H1 (cell line): ENCODE measurements around the gene NABP1. TPM values are rescaled to one million over a fixed set of nuclear protein-coding genes. Genes with fewer than 3 reads are reported as not detected.

Experiments used
- CTCF ChIA-PET: fragments of 300-600 bp; sonication (Branson Sonifier 250); formaldehyde crosslinking; loops from one replicate; lab custom pipeline; 2021; ENCODE audit not compliant: partially characterized antibody; lab: Charles Lee
- POLR2A ChIA-PET: fragments of 300-600 bp; sonication (Branson Sonifier 250); formaldehyde crosslinking; loops from one replicate; lab custom pipeline; 2021; ENCODE audit warnings: inconsistent platforms; ENCODE audit not compliant: partially characterized antibody; lab: Charles Lee
- DNase-seq, 2 experiments: peaks; one replicate each; pipeline versions ENCODE4 v3.0.0 to v3.0.0-alpha.2; 2010 to 2022; ENCODE audit warnings: low spot score in 2 of 2, low read depth in 1 of 2, mixed read lengths in 1 of 2
- FAIRE-seq: peaks from 2 replicates; lab custom pipeline; 2011; peaks lifted over from hg19 to GRCh38; lab: Jason Lieb, UNC
- H2AFZ ChIP-seq: 2 replicates; pipeline ENCODE4 v1.8.1; 2012; ENCODE audit warnings: low read length, inconsistent platforms
- H2AK5ac ChIP-seq: 2 replicates; pipeline ENCODE4 v1.6.1; 2013; ENCODE audit warnings: low read depth, low read length
- H2BK120ac ChIP-seq: replicated peaks from 2 replicates; pipeline ENCODE3; 2013; ENCODE audit warnings: low read depth, low read length, inconsistent platforms
- H2BK12ac ChIP-seq: 2 replicates; pipeline ENCODE4 v1.6.1; 2013; ENCODE audit warnings: low read depth, low read length
- H2BK15ac ChIP-seq: 2 replicates; pipeline ENCODE4 v1.6.1; 2013; ENCODE audit warnings: low read length
- H2BK20ac ChIP-seq: 2 replicates; pipeline ENCODE4 v1.6.1; 2013; ENCODE audit warnings: low read length
- H2BK5ac ChIP-seq: 2 replicates; pipeline ENCODE4 v1.6.1; 2013; ENCODE audit warnings: low read depth, low read length
- H3K14ac ChIP-seq: 2 replicates; pipeline ENCODE4 v1.6.1; 2013; ENCODE audit warnings: inconsistent platforms; ENCODE audit not compliant: insufficient read length
- H3K18ac ChIP-seq: 2 replicates; pipeline ENCODE4 v1.6.1; 2013; ENCODE audit warnings: low read length; ENCODE audit errors: extremely low read depth
- H3K23ac ChIP-seq: 2 replicates; pipeline ENCODE4 v1.6.1; 2013; ENCODE audit warnings: inconsistent platforms; ENCODE audit not compliant: insufficient read length
- H3K23me2 ChIP-seq: 2 replicates; pipeline ENCODE4 v1.6.1; 2013; ENCODE audit warnings: low read depth, low read length
- H3K27ac ChIP-seq: 2 replicates; pipeline ENCODE4 v1.6.1; 2011; ENCODE audit warnings: low read depth, low read length, inconsistent platforms
- H3K27me3 ChIP-seq, 4 experiments: replicated peaks in 1 of 4; 1 replicate in 1 of 4; 2 replicates in 3 of 4; pipeline versions ENCODE4 v1.6.1 to v1.8.1; 2011 to 2013; ENCODE audit warnings: low read length in 3 of 4, mild to moderate bottlenecking in 3 of 4, inconsistent platforms in 2 of 4, mixed read lengths in 2 of 4, moderate library complexity in 1 of 4; ENCODE audit not compliant: control insufficient read depth in 3 of 4, insufficient read depth in 3 of 4; ENCODE audit errors: extremely low read depth in 1 of 4
- H3K36me3 ChIP-seq, 4 experiments: 2 replicates each; pipeline versions ENCODE4 v1.6.1 to v1.8.1; 2011 to 2013; ENCODE audit warnings: mild to moderate bottlenecking in 4 of 4, low read length in 3 of 4, moderate library complexity in 2 of 4, control low read depth in 1 of 4, inconsistent platforms in 1 of 4; ENCODE audit not compliant: insufficient read depth in 4 of 4, control insufficient read depth in 2 of 4
- H3K4ac ChIP-seq: replicated peaks from 2 replicates; pipeline ENCODE3; 2013; ENCODE audit warnings: low read length, low read depth, mixed read lengths, inconsistent platforms; ENCODE audit not compliant: insufficient read length
- H3K4me1 ChIP-seq, 4 experiments: replicated peaks in 1 of 4; 1 replicate in 1 of 4; 2 replicates in 3 of 4; pipeline versions ENCODE4 v1.6.1 to v1.8.1; 2011 to 2013; ENCODE audit warnings: low read length in 3 of 4, inconsistent platforms in 2 of 4, mixed read lengths in 1 of 4; ENCODE audit not compliant: insufficient read depth in 4 of 4, control insufficient read depth in 3 of 4
- H3K4me2 ChIP-seq, 2 experiments: 2 replicates each; pipeline versions ENCODE4 v1.6.1 to v1.8.1; 2011 to 2013; ENCODE audit warnings: low read depth in 2 of 2, low read length in 2 of 2, control low read depth in 1 of 2, inconsistent platforms in 1 of 2, mild to moderate bottlenecking in 1 of 2; ENCODE audit not compliant: insufficient read depth in 1 of 2
- H3K4me3 ChIP-seq, 4 experiments: fragments of 200-600, 300-600 bp in 1 of 4; sonication (generic), shearing (Covaris generic), sonication (Bioruptor Twin) in 1 of 4; 2 replicates each; pipeline versions ENCODE4 v1.5.1 to v1.8.1; 2011 to 2016; ENCODE audit warnings: low read length in 4 of 4, low read depth in 3 of 4, control low read depth in 2 of 4, inconsistent platforms in 2 of 4, mild to moderate bottlenecking in 2 of 4, mixed read lengths in 1 of 4, moderate library complexity in 1 of 4; ENCODE audit not compliant: insufficient read depth in 2 of 4; ENCODE audit errors: extremely low read depth in 1 of 4
- H3K56ac ChIP-seq: replicated peaks from 2 replicates; pipeline ENCODE3; 2013; ENCODE audit warnings: low read depth, mild to moderate bottlenecking, mixed read lengths, low read length, inconsistent platforms; ENCODE audit not compliant: insufficient read length
- H3K79me1 ChIP-seq: 2 replicates; pipeline ENCODE4 v1.6.1; 2013; ENCODE audit warnings: low read depth, low read length, control low read depth
- H3K79me2 ChIP-seq, 2 experiments: 2 replicates each; pipeline versions ENCODE4 v1.6.1 to v1.8.1; 2012 to 2013; ENCODE audit warnings: low read length in 2 of 2, mild to moderate bottlenecking in 2 of 2, inconsistent platforms in 1 of 2; ENCODE audit not compliant: insufficient read depth in 2 of 2, control insufficient read depth in 1 of 2
- H3K9ac ChIP-seq, 4 experiments: replicated peaks in 1 of 4; 1 replicate in 1 of 4; 2 replicates in 3 of 4; pipeline versions ENCODE4 v1.6.1 to v1.8.1; 2011 to 2013; ENCODE audit warnings: low read depth in 3 of 4, low read length in 3 of 4, control low read depth in 2 of 4, mild to moderate bottlenecking in 2 of 4, moderate library complexity in 2 of 4, inconsistent platforms in 1 of 4; ENCODE audit errors: extremely low read depth in 1 of 4
- H3K9me3 ChIP-seq, 2 experiments: 2 replicates each; pipeline versions ENCODE4 v1.6.1 to v1.8.1; 2012 to 2013; ENCODE audit warnings: mild to moderate bottlenecking in 2 of 2, moderate library complexity in 2 of 2, control low read depth in 1 of 2, inconsistent platforms in 1 of 2, low read depth in 1 of 2, low read length in 1 of 2, mixed read lengths in 1 of 2; ENCODE audit not compliant: insufficient read depth in 2 of 2
- H4K20me1 ChIP-seq, 2 experiments: replicated peaks in 1 of 2; 2 replicates each; pipeline versions ENCODE3 to v1.8.1; 2011 to 2013; ENCODE audit warnings: inconsistent platforms in 2 of 2, low read length in 2 of 2, mild to moderate bottlenecking in 1 of 2; ENCODE audit not compliant: insufficient read depth in 2 of 2, control insufficient read depth in 1 of 2
- H4K5ac ChIP-seq: 2 replicates; pipeline ENCODE4 v1.6.1; 2013; ENCODE audit warnings: low read length, low read depth, mixed read lengths, inconsistent platforms; ENCODE audit not compliant: insufficient read length
- H4K8ac ChIP-seq: 2 replicates; pipeline ENCODE4 v1.8.0; 2013; ENCODE audit warnings: mild to moderate bottlenecking, moderate library complexity, low read length, inconsistent platforms; ENCODE audit not compliant: insufficient read depth; ENCODE audit errors: extremely low read depth
- H4K91ac ChIP-seq: replicated peaks from 2 replicates; pipeline ENCODE3; 2013; ENCODE audit warnings: low read length, mixed read lengths, inconsistent platforms; ENCODE audit not compliant: insufficient read length
- ASH2L ChIP-seq: fragments of 200-600, 300-600 bp; sonication (generic); IDR thresholded peaks from one replicate; pipeline ENCODE4 v1.7.1; 2017; ENCODE audit warnings: low read length
- BRCA1 ChIP-seq: IDR thresholded peaks from 2 replicates; pipeline ENCODE4 v1.6.1; 2012; ENCODE audit warnings: low read depth, low read length, improper control_type of control experiment
- CHD1 ChIP-seq: IDR thresholded peaks from 2 replicates; pipeline ENCODE4 v1.6.1; 2012; ENCODE audit warnings: low read depth, low read length, improper control_type of control experiment
- CTBP2 ChIP-seq: IDR thresholded peaks from 2 replicates; pipeline ENCODE4 v1.7.0; 2011; ENCODE audit warnings: borderline replicate concordance, mild to moderate bottlenecking, moderate library complexity, mixed read lengths, low read length; ENCODE audit not compliant: insufficient read depth, insufficient read length
- EGR1 ChIP-seq: IDR thresholded peaks from 2 replicates; pipeline ENCODE4 v1.6.1; 2011; ENCODE audit warnings: low read depth, low read length, borderline replicate concordance
- EZH2 ChIP-seq: fragments of 200-600 bp; sonication (generic); IDR thresholded peaks from 2 replicates; pipeline ENCODE4 v1.7.1; 2012; ENCODE audit warnings: low read depth, mild to moderate bottlenecking, moderate library complexity, low read length, inconsistent platforms; ENCODE audit not compliant: severe bottlenecking
- FOSL1 ChIP-seq: IDR thresholded peaks from 2 replicates; pipeline ENCODE4 v1.6.1; 2011; ENCODE audit warnings: mild to moderate bottlenecking, low read depth, low read length, moderate library complexity; ENCODE audit not compliant: insufficient read depth
- HDAC2 ChIP-seq, 2 experiments: fragments of 300-600 bp in 1 of 2; sonication (generic) in 1 of 2; IDR thresholded peaks; 2 replicates each; pipeline ENCODE4 v1.6.1; 2011 to 2012; ENCODE audit warnings: low read depth in 2 of 2, low read length in 2 of 2, mild to moderate bottlenecking in 2 of 2, moderate library complexity in 2 of 2, borderline replicate concordance in 1 of 2, inconsistent platforms in 1 of 2
- NANOG ChIP-seq: IDR thresholded peaks from 2 replicates; pipeline ENCODE4 v1.6.1; 2011; ENCODE audit warnings: low read length, low read depth, mild to moderate bottlenecking, inconsistent platforms; ENCODE audit not compliant: insufficient read depth, poor library complexity, severe bottlenecking
- NRF1 ChIP-seq: IDR thresholded peaks from 2 replicates; pipeline ENCODE4 v1.6.1; 2011; ENCODE audit warnings: mild to moderate bottlenecking, low read depth, low read length, improper control_type of control experiment
- PHF8 ChIP-seq: fragments of 200-600 bp; sonication (generic); conservative IDR thresholded peaks from 2 replicates; pipeline ENCODE4 v1.7.1; 2012; ENCODE audit warnings: low read depth, mild to moderate bottlenecking, inconsistent platforms, low read length, moderate library complexity
- POLR2A ChIP-seq, 2 experiments: IDR thresholded peaks; 1 replicate in 1 of 2; 2 replicates in 1 of 2; pipeline ENCODE4 v1.6.1; 2011; ENCODE audit warnings: low read depth in 2 of 2, low read length in 2 of 2, mild to moderate bottlenecking in 2 of 2; ENCODE audit errors: control extremely low read depth in 1 of 2
- RNF2 ChIP-seq: fragments of 200-900, 300-1000 bp; sonication (generic); IDR thresholded peaks from 2 replicates; pipeline ENCODE4 v1.7.1; 2016; ENCODE audit warnings: borderline replicate concordance, low read depth, mild to moderate bottlenecking, antibody characterized with exemption, low read length; ENCODE audit not compliant: poor library complexity, severe bottlenecking; ENCODE audit errors: missing control alignments
- SUZ12 ChIP-seq: fragments of 200-600 bp; sonication (generic); IDR thresholded peaks from 2 replicates; pipeline ENCODE4 v1.6.1; 2012; ENCODE audit warnings: mild to moderate bottlenecking, inconsistent platforms, low read length, moderate library complexity, mixed read lengths
- TEAD4 ChIP-seq: IDR thresholded peaks from 2 replicates; pipeline ENCODE4 v1.6.1; 2012; ENCODE audit warnings: low read depth, low read length, inconsistent platforms, mixed read lengths
- polyA plus RNA-seq, 7 experiments: library from polyadenylated mRNA; depleted of rRNA in 3 of 7; stranded (reverse) in 5 of 7; unstranded in 2 of 7; fragments of >200 nt in 5 of 7; fragments of 200-250 nt in 2 of 7; gene quantifications; 1 replicate in 5 of 7; 2 replicates in 1 of 7; 4 replicates in 1 of 7; pipeline versions ENCODE4 v1.2.1 to v1.2.3, GENCODE V29; 2011 to 2013; ENCODE audit warnings: missing spikeins in 2 of 7, mixed read lengths in 2 of 7
- total RNA-seq: library from RNA; stranded (reverse); fragmentation: NEBNext Ultra II Directional; extraction: Animal tissue kit (Norgen Biotek cat#: 25700); gene quantifications from 2 replicates; pipeline ENCODE4 v1.2.1, GENCODE V29; 2021

NABP1 gene
- total and polyA plus RNA-seq, 2 of the 8 experiments (the other 6 are each of a cell fraction or from before 2014, with no cell fraction given), result 0.63 to 4.8 TPM

DNA sequence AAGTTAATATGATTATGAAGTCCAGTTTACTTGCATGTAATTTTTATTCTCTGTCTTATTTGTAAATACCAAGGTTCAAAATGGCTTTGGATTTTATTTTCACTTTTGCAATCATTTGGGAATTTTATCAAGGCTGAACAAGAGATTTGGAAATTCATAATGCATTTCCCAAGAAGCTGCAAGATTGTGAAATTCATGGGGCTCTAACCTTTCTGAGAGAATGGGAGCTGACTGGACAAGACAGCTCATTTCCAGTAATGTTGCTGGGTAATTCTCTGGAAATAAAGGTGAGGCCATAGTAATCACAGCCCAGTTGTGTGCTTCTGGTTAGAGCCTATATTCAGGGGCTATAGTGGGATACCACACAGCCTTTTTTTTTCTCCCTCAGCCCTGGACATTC is 21.5 kb upstream of the NABP1 start:
- no peaks in the 10 kb centered on the region for H3K36me3 ChIP-seq
- H4K8ac ChIP-seq, result no peak overlapping the region
- H3K79me2 ChIP-seq, result no peaks in the 10 kb centered on the region
- H2BK20ac ChIP-seq, result no peak overlapping the region
- no peak overlapping the region for H2AFZ ChIP-seq
- no peak overlapping the region for H3K27ac ChIP-seq
- H2AK5ac ChIP-seq, result no peak overlapping the region
- H3K18ac ChIP-seq, result no peak overlapping the region
- no peak overlapping the region for H2BK12ac ChIP-seq
- H4K5ac ChIP-seq, result no peak overlapping the region
- H3K79me1 ChIP-seq, result no peaks in the 10 kb centered on the region
- H3K9me3 ChIP-seq, result no peaks in the 10 kb centered on the region
- no peaks in the 10 kb centered on the region for H3K27me3 ChIP-seq
- H3K23ac ChIP-seq, result no peak overlapping the region
- POLR2A ChIA-PET, result interaction anchor here (0.7 kb wide), 1 partner anchor 123 kb away, joined by 4 read pairs; no protein-coding TSS in a partner anchor
- no peak overlapping the region for H3K4ac ChIP-seq
- no peak overlapping the region for H3K9ac ChIP-seq
- no peaks in the 10 kb centered on the region for H4K20me1 ChIP-seq
- no peak overlapping the region for H3K4me2 ChIP-seq
- H3K14ac ChIP-seq, result no peak overlapping the region
- H3K4me1 ChIP-seq, result no peaks in the 10 kb centered on the region
- H4K91ac ChIP-seq, result no peak overlapping the region
- H2BK120ac ChIP-seq, result no peak overlapping the region
- H3K4me3 ChIP-seq, result no peak overlapping the region
- DNase-seq, result no peak
- H2BK5ac ChIP-seq, result no peak overlapping the region
- CTCF ChIA-PET, result no interaction called here
- no peak overlapping the region for H2BK15ac ChIP-seq
- no peak overlapping the region for H3K56ac ChIP-seq
- no peak for FAIRE-seq
- no peaks in the 10 kb centered on the region for H3K23me2 ChIP-seq
- no peak for TF ChIP-seq CHD1
- TF ChIP-seq TEAD4, result no peak
- TF ChIP-seq NANOG, result no peak
- no peak for TF ChIP-seq EZH2
- TF ChIP-seq EGR1, result no peak
- TF ChIP-seq RNF2, result no peak
- TF ChIP-seq CTBP2, result no peak
- no peak for TF ChIP-seq ASH2L
- TF ChIP-seq HDAC2 (IDR thresholded peaks at IDR 0.05; ENCODE audit: borderline replicate concordance in 1 of 2, low read depth in 2 of 2, low read length in 2 of 2), result no peak
- no peak for TF ChIP-seq SUZ12
- no peak for TF ChIP-seq PHF8
- no peak for TF ChIP-seq FOSL1
- TF ChIP-seq POLR2A (IDR thresholded peaks at IDR 0.05; ENCODE audit: control extremely low read depth in 1 of 2, low read depth in 2 of 2, low read length in 2 of 2), result no peak
- no peak for TF ChIP-seq NRF1
- no peak for TF ChIP-seq BRCA1
